Loucy (cell line): ENCODE data around the gene COL20A1.

Source experiments
- H2AFZ ChIP-seq: fragments of 200-600 bp; sonication (generic); 2 replicates; pipeline ENCODE4 v1.6.0; 2016; ENCODE audit warnings: antibody characterized with exemption, mild to moderate bottlenecking, low read length, moderate library complexity
- H3F3A ChIP-seq: fragments of 200-600 bp; 2 replicates; pipeline ENCODE4 v1.6.0; 2016; ENCODE audit warnings: antibody characterized with exemption, low read depth, mild to moderate bottlenecking
- H3K27me3 ChIP-seq: fragments of 200-600 bp; sonication (generic); 2 replicates; pipeline ENCODE4 v1.6.1; 2014; ENCODE audit warnings: low read length, mild to moderate bottlenecking; ENCODE audit not compliant: insufficient read depth, poor library complexity, severe bottlenecking
- H3K36me3 ChIP-seq: fragments of 200-600 bp; sonication (generic); 2 replicates; pipeline ENCODE4 v1.6.1; 2016; ENCODE audit warnings: low read length; ENCODE audit not compliant: insufficient read depth
- H3K4me1 ChIP-seq: fragments of 200-600 bp; sonication (generic); 2 replicates; pipeline ENCODE4 v1.5.1; 2014; ENCODE audit warnings: low read length, mild to moderate bottlenecking; ENCODE audit not compliant: insufficient read depth, poor library complexity, severe bottlenecking
- H3K4me2 ChIP-seq: fragments of 200-600 bp; sonication (generic); 2 replicates; pipeline ENCODE4 v1.6.0; 2014; ENCODE audit warnings: antibody characterized with exemption, low read length, low read depth, mild to moderate bottlenecking; ENCODE audit not compliant: poor library complexity, severe bottlenecking
- H3K4me3 ChIP-seq: fragments of 200-600 bp; sonication (generic); 2 replicates; pipeline ENCODE4 v1.5.1; 2014; ENCODE audit warnings: low read length, mild to moderate bottlenecking, mixed read lengths; ENCODE audit not compliant: poor library complexity, severe bottlenecking
- H3K79me2 ChIP-seq: fragments of 200-600 bp; sonication (generic); 2 replicates; pipeline ENCODE4 v1.6.1; 2014; ENCODE audit warnings: low read length; ENCODE audit not compliant: insufficient read depth
- H3K9ac ChIP-seq: fragments of 200-600 bp; sonication (generic); 2 replicates; pipeline ENCODE4 v1.6.0; 2014; ENCODE audit warnings: mild to moderate bottlenecking, low read depth, low read length, moderate library complexity; ENCODE audit not compliant: poor library complexity, severe bottlenecking
- H3K9me2 ChIP-seq: fragments of 200-600 bp; sonication (generic); replicated peaks from 2 replicates; pipeline ENCODE4 v1.6.1; 2016; ENCODE audit warnings: low read depth, low read length, mixed read lengths
- H3K9me3 ChIP-seq: fragments of 200-600 bp; sonication (generic); 2 replicates; pipeline ENCODE4 v1.6.1; 2014; ENCODE audit warnings: mild to moderate bottlenecking, antibody characterized with exemption, low read length, low read depth; ENCODE audit not compliant: insufficient read depth
- H4K20me1 ChIP-seq: fragments of 200-600 bp; sonication (generic); 2 replicates; pipeline ENCODE4 v1.6.0; 2014; ENCODE audit warnings: antibody characterized with exemption, low read length, mild to moderate bottlenecking; ENCODE audit not compliant: insufficient read depth, poor library complexity, severe bottlenecking
- EZH2phosphoT487 ChIP-seq: fragments of 200-600 bp; IDR thresholded peaks from 2 replicates; pipeline ENCODE4 v1.6.1; 2018; ENCODE audit warnings: antibody characterized with exemption, mild to moderate bottlenecking, moderate library complexity, borderline replicate concordance
- TF ChIP-seq, protein P1 (sequence below): fragments of 200-600 bp; sonication (generic); conservative IDR thresholded peaks from 2 replicates; pipeline ENCODE4 v1.5.1; 2014; ENCODE audit warnings: mild to moderate bottlenecking, antibody characterized with exemption, low read length

COL20A1 gene

GRCh38 chr20:63309261-63310071 lies 16.5 kb downstream of the COL20A1 start:
- Histone ChIP-seq H3K4me3 (no peak overlapping the region), H3K27me3 (no peaks in the 10 kb centered on the region), H3K4me1 (peaks cover 7% of the 10 kb centered on the region), H3K4me2 (no peak overlapping the region), H3F3A (no peaks in the 10 kb centered on the region), H3K9ac (no peak overlapping the region), H3K36me3 (no peaks in the 10 kb centered on the region), H3K79me2 (no peaks in the 10 kb centered on the region), H3K9me2 (no peaks in the 10 kb centered on the region), H2AFZ (no peak overlapping the region), H3K9me3 (no peaks in the 10 kb centered on the region), H4K20me1 (no peaks in the 10 kb centered on the region)
- TF ChIP-seq EZH2phosphoT487: no peak
- TF ChIP-seq, protein P1, sequence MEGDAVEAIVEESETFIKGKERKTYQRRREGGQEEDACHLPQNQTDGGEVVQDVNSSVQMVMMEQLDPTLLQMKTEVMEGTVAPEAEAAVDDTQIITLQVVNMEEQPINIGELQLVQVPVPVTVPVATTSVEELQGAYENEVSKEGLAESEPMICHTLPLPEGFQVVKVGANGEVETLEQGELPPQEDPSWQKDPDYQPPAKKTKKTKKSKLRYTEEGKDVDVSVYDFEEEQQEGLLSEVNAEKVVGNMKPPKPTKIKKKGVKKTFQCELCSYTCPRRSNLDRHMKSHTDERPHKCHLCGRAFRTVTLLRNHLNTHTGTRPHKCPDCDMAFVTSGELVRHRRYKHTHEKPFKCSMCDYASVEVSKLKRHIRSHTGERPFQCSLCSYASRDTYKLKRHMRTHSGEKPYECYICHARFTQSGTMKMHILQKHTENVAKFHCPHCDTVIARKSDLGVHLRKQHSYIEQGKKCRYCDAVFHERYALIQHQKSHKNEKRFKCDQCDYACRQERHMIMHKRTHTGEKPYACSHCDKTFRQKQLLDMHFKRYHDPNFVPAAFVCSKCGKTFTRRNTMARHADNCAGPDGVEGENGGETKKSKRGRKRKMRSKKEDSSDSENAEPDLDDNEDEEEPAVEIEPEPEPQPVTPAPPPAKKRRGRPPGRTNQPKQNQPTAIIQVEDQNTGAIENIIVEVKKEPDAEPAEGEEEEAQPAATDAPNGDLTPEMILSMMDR: peak; percentile 74

GRCh38 chr20:63310265-63310991 lies 17.4 kb downstream of the COL20A1 start:
- no peaks in the 10 kb centered on the region for H3K36me3 ChIP-seq
- H3K27me3 ChIP-seq: no peaks in the 10 kb centered on the region
- TF ChIP-seq, protein P1: no peak
- TF ChIP-seq EZH2phosphoT487: no peak
- H3K4me2 ChIP-seq: no peak overlapping the region
- no peaks in the 10 kb centered on the region for H4K20me1 ChIP-seq
- H3F3A ChIP-seq: no peaks in the 10 kb centered on the region
- H2AFZ ChIP-seq: no peak overlapping the region
- H3K9me3 ChIP-seq: no peaks in the 10 kb centered on the region
- H3K9ac ChIP-seq: no peak overlapping the region
- peaks cover 7% of the 10 kb centered on the region for H3K4me1 ChIP-seq
- H3K79me2 ChIP-seq: no peaks in the 10 kb centered on the region
- H3K4me3 ChIP-seq: no peak overlapping the region
- no peaks in the 10 kb centered on the region for H3K9me2 ChIP-seq

- Histone ChIP-seq H3K9me3 (no peaks in the 10 kb centered on the region), H3K4me2 (no peak overlapping the region), H2AFZ (no peak overlapping the region), H3F3A (no peaks in the 10 kb centered on the region), H3K4me1 (peaks cover 7% of the 10 kb centered on the region), H3K9ac (no peak overlapping the region), H4K20me1 (no peaks in the 10 kb centered on the region), H3K4me3 (no peak overlapping the region), H3K36me3 (no peaks in the 10 kb centered on the region), H3K79me2 (no peaks in the 10 kb centered on the region), H3K9me2 (no peaks in the 10 kb centered on the region), H3K27me3 (no peaks in the 10 kb centered on the region)
- TF ChIP-seq, protein P1: no peak
- TF ChIP-seq EZH2phosphoT487: no peak
Measured at GRCh38 chr20:63311186-63311832, 18.3 kb downstream of the COL20A1 start.
